Fibroblast of lung (primary cell): Measurements from ENCODE around the gene QPCT. TPM values are rescaled to one million over a fixed set of nuclear protein-coding genes. Genes with fewer than 3 reads are reported as not detected.

Source experiments
- DNase-seq, 2 donors: peaks; one replicate each; pipeline versions ENCODE4 v3.0.0 to v3.0.0-alpha.2; 2010; ENCODE audit warnings: low read depth in 2 of 2
- H2AFZ ChIP-seq: 2 replicates; pipeline ENCODE4 v1.5.1; 2012; ENCODE audit warnings: low read length, control low read depth, inconsistent platforms
- H3K27ac ChIP-seq: 2 replicates; pipeline ENCODE4 v1.5.1; 2011; ENCODE audit warnings: low read length, control low read depth; ENCODE audit not compliant: insufficient read depth
- H3K27me3 ChIP-seq: 2 replicates; pipeline ENCODE4 v1.5.1; 2011; ENCODE audit warnings: mild to moderate bottlenecking, low read length; ENCODE audit not compliant: control insufficient read depth, insufficient read depth
- H3K36me3 ChIP-seq: 2 replicates; pipeline ENCODE4 v1.5.1; 2011; ENCODE audit warnings: low read length; ENCODE audit not compliant: control insufficient read depth, insufficient read depth
- H3K4me1 ChIP-seq: 2 replicates; pipeline ENCODE4 v1.5.1; 2011; ENCODE audit warnings: low read length; ENCODE audit not compliant: control insufficient read depth, insufficient read depth; ENCODE audit errors: extremely low read depth
- H3K4me2 ChIP-seq: 2 replicates; pipeline ENCODE4 v1.5.1; 2011; ENCODE audit warnings: low read length, control low read depth; ENCODE audit not compliant: insufficient read depth; ENCODE audit errors: extremely low read depth
- H3K4me3 ChIP-seq, 4 experiments: fragments of 200-600 bp in 1 of 4; sonication (generic) in 1 of 4; replicated peaks in 1 of 4; 2 replicates each; pipeline ENCODE4 v1.5.1; 2011 to 2016; ENCODE audit warnings: low read length in 4 of 4, low read depth in 3 of 4, mild to moderate bottlenecking in 3 of 4, control low read depth in 2 of 4, inconsistent platforms in 1 of 4, mixed read lengths in 1 of 4; ENCODE audit not compliant: insufficient read depth in 1 of 4; ENCODE audit errors: control extremely low read depth in 1 of 4
- H3K79me2 ChIP-seq: 2 replicates; pipeline ENCODE4 v1.5.1; 2012; ENCODE audit warnings: mild to moderate bottlenecking, low read length, inconsistent platforms; ENCODE audit not compliant: control insufficient read depth, insufficient read depth
- H3K9ac ChIP-seq: 2 replicates; pipeline ENCODE4 v1.5.1; 2011; ENCODE audit warnings: mild to moderate bottlenecking, low read length, control low read depth; ENCODE audit not compliant: insufficient read depth
- H3K9me3 ChIP-seq: 2 replicates; pipeline ENCODE4 v1.5.1; 2012; ENCODE audit warnings: low read depth, low read length; ENCODE audit not compliant: control insufficient read depth, insufficient read depth
- H4K20me1 ChIP-seq: 2 replicates; pipeline ENCODE4 v1.5.1; 2011; ENCODE audit warnings: low read length; ENCODE audit not compliant: control insufficient read depth, insufficient read depth; ENCODE audit errors: extremely low read depth
- CTCF ChIP-seq, 2 donors: IDR thresholded peaks in 1 of 2; conservative IDR thresholded peaks in 1 of 2; 1 replicate in 1 of 2; 2 replicates in 1 of 2; pipeline ENCODE4 v1.5.1; 2011 to 2012; ENCODE audit warnings: low read length in 2 of 2, control low read depth in 1 of 2, inconsistent platforms in 1 of 2, low read depth in 1 of 2, mild to moderate bottlenecking in 1 of 2
- EZH2 ChIP-seq: IDR thresholded peaks from 2 replicates; pipeline ENCODE4 v1.5.1; 2012; ENCODE audit warnings: low read length, control low read depth, mild to moderate bottlenecking; ENCODE audit errors: missing control alignments
- polyA plus RNA-seq, 2 donors: library from polyadenylated mRNA; depleted of rRNA in 1 of 2; stranded (reverse) in 1 of 2; unstranded in 1 of 2; fragments of >200 nt; gene quantifications; 2 replicates each; pipeline ENCODE4 v1.2.1, GENCODE V29; 2011 to 2012; ENCODE audit warnings: missing spikeins in 1 of 2
- total RNA-seq: library from RNA; depleted of rRNA; stranded (reverse); fragments of >200 nt; gene quantifications from 2 replicates; pipeline ENCODE4 v1.2.1, GENCODE V29; 2014

QPCT gene
- total and polyA plus RNA-seq, 2 donors (not counting 1 experiment from before 2014, with no cell fraction given): 6.1 to 8.4 TPM

DNA sequence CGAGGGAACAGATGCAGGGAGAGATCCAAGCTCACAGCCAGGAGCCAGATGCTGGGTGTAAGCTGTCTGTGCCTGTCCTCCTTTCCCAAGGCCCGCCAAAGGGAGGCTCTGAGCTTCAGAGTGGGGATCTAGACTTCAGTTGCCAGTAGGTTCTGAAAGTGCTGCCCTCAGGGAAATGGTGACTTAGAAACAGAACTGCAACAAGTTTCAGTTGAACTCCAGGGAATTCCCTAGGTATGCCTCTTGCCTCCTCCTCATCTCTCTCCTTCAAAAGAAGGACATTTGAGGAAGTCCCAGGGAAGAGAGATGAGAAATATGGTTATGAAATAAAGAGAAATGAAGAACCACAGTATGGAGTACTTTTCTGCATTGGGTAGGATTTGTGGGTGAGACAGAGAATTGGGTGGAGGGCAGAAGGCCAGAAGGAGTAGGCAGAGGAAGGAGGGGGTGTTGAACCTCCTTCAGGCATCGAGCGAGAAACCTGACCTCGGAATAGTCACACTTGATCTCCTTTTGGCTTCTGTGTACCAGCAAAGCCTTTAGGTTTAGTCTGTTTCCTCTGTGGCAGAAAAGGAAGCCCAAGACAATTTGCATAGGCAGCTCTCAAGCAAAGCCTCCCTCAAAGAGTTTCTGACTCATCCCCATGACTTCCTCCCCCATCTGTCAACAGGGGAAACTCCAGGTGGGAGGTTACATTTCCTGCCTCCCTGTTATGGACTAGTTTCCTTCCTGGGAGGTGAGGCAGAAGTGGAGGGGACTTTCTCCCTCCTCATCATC lies 45.7 kb downstream of the QPCT start:
- H3K4me1 ChIP-seq: peaks cover 21% of the 10 kb centered on the region
- DNase-seq: peak; percentile 62 to 91
- H3K4me3 ChIP-seq: no peak overlapping the region
- no peaks in the 10 kb centered on the region for H3K9me3 ChIP-seq
- no peak overlapping the region for H3K9ac ChIP-seq
- peak overlapping the region; percentile 19 for H3K27ac ChIP-seq
- no peak for TF ChIP-seq EZH2
- no peak for TF ChIP-seq CTCF (conservative IDR thresholded peaks at IDR 0.05 in 1 of 2, IDR thresholded peaks at IDR 0.05 in 1 of 2; ENCODE audit: low read depth in 1 of 2, low read length in 2 of 2)
- no peaks in the 10 kb centered on the region for H3K79me2 ChIP-seq
- peak overlapping the region; percentile 50 for H2AFZ ChIP-seq
- no peaks in the 10 kb centered on the region for H3K36me3 ChIP-seq
- H3K27me3 ChIP-seq: no peaks in the 10 kb centered on the region
- H3K4me2 ChIP-seq: no peak overlapping the region
- H4K20me1 ChIP-seq: no peaks in the 10 kb centered on the region

DNA sequence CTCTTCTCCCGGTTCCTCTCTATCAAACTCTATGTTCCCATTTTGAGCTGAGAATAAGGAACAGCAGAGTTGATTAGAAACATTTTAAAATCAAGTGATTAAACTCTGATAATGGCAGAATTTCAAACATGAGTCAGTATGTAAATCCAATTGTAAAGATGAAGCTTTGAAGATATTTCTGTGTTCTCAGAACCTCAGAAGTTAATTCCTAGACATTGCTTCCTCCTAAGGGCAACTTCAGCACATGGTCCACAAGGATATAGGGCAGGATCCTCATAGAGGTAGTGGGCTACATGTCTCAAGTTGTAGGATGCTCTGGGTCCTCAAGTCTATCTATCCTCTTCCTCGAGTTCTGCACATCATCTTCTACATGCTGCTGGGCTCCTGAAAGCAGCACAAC lies 46.3 kb downstream of the QPCT start:
- H2AFZ ChIP-seq: no peak overlapping the region
- peak overlapping the region; percentile 19 for H3K27ac ChIP-seq
- peaks cover 21% of the 10 kb centered on the region for H3K4me1 ChIP-seq

DNA sequence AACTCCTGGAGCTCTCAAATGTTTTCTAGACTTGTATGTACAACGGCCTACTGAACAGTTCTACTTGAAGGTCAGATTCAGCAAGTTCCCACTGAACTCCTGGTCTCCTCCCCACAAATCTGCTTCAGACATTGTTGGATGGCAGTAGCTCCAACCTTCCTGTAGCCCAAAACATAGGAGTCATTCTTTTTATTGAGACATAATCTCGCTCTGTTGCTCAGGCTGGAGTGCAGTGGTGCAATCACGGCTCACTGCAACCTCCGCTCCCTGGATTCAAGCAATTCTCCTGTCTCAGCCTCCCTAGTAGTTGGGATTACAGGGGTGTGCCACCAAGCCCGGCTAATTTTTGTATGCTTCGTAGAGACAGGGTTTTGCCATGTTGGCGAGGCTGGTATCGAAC lies 47.3 kb downstream of the QPCT start:
- TF ChIP-seq CTCF (conservative IDR thresholded peaks at IDR 0.05 in 1 of 2, IDR thresholded peaks at IDR 0.05 in 1 of 2; ENCODE audit: low read depth in 1 of 2, low read length in 2 of 2): no peak
- no peaks in the 10 kb centered on the region for H3K27me3 ChIP-seq
- no peaks in the 10 kb centered on the region for H3K79me2 ChIP-seq
- DNase-seq: no peak
- H3K4me1 ChIP-seq: peaks cover 21% of the 10 kb centered on the region
- H3K9ac ChIP-seq: no peak overlapping the region
- H3K4me3 ChIP-seq: no peak overlapping the region
- no peak overlapping the region for H2AFZ ChIP-seq
- no peak overlapping the region for H3K4me2 ChIP-seq
- no peaks in the 10 kb centered on the region for H3K9me3 ChIP-seq
- no peaks in the 10 kb centered on the region for H3K36me3 ChIP-seq
- no peak overlapping the region for H3K27ac ChIP-seq
- H4K20me1 ChIP-seq: no peaks in the 10 kb centered on the region

More for the DNA sequence above, 46.3 kb downstream of the QPCT start:
- Histone ChIP-seq H3K9ac (no peak overlapping the region), H4K20me1 (no peaks in the 10 kb centered on the region), H3K36me3 (no peaks in the 10 kb centered on the region), H3K4me2 (no peak overlapping the region), H3K27me3 (no peaks in the 10 kb centered on the region), H3K79me2 (no peaks in the 10 kb centered on the region), H3K9me3 (no peaks in the 10 kb centered on the region), H3K4me3 (no peak overlapping the region)
- TF ChIP-seq EZH2: no peak
- no peak for DNase-seq
